GM18502 (cell line): Measurements from ENCODE around the gene CSKMT.

Source experiments
- ATAC-seq: cut with Tn5 transposase; IDR thresholded peaks from one replicate; pipeline ENCODE4 v1.9.1; 2021; ENCODE audit warnings: mild to moderate bottlenecking; ENCODE audit not compliant: unreplicated experiment, poor library complexity

The CSKMT gene

DNA sequence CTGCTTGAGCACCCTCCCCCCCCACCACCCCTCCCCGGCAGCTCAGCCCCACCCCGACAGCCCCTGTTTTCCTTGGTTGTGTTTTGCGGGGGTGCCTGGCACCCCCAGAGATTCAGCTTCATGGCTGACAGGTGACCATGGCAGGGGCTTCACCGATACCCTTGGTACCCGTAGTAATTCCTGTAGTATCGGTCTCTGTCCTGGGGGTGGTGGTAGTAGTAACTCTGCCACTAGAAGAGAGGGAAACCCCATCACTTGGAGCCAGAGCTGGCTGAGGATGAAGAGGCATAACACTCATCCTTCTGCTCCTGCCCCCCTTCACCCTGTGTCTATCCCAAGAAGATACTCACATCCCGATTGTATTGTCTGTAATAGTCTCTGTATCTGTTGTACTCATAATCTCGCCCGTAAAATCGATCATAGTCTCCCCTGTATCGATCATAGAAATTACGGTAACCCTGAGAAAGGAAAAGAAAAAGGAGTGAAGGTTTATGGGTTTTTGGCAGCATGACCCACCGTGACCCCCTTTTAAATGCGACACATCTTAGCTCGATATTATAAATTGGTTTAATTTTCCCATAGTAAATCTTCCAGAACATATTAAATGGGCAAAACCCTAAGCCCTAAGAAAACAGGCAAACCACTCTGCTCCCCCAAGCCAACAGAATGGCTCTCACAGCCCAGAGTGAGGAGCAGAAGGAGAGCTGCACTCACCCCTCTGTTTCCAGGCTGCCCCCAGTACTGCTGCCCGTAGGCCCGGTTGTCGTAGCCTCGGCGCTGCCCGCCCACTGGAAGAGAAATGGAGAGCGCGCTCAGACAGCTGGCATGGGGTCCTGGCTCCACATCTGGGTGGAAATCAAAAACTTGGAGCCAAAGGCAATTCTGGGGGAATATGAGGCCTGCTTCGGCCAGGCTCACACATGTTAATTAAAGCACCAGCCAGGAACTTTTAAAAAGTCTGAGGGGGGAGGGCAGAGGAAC lies 50.3 kb downstream of the CSKMT start:
- ATAC-seq: no peak

DNA sequence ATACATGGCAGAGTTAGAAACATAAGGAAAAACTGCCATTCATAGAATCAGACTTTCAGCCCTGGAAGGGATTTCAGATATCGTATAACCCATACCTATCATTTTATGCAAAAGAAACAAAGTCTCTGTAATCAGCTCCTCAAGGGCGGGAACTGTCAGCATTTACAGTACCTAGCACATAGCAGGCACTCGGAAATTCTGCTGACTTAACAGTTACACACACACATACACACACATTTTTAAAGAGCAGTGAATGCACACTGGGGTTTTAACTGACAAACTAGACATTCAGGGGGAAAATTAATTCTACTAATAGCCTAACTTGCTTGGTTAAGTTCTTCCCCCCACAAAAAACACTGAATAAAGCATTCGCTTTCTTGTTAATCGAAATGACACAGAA lies 51.1 kb downstream of the CSKMT start:
- ATAC-seq: no peak

DNA sequence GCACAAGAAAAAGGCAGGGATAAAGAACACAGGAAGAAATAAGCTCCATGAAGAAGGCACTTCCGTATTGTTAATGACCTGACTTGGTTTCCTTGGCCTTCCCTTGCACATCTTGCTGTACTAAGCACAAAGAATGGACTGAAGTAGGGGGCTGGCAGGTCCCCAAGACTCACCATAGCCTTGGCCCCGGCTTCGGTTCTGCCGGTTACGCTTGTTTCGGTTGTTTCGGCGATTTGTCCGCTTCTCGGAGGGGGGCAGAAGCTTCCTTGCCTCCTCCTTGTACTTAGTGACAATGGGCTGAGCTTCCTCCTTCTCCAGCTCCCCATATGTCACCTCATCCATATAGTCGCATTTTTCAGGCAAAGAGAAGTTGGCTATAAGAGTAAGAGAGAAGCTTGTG lies 51.7 kb downstream of the CSKMT start:
- ATAC-seq: no peak
